Thoracic aorta (tissue), 2 donors: ENCODE measurements around the gene SMIM23. TPM values are rescaled to one million over a fixed set of nuclear protein-coding genes. Genes with fewer than 3 reads are reported as not detected.

Source experiments
- ATAC-seq: fragments of 150-250 bp; one replicate; pipeline ENCODE4 v1.8.0; 2017; ENCODE audit warnings: low read depth; ENCODE audit not compliant: insufficient number of reproducible peaks, low FRiP score
- DNase-seq: peaks from one replicate; pipeline ENCODE4 v3.0.0-alpha.2; 2020; ENCODE audit warnings: low spot score
- H3K27ac ChIP-seq, 2 donors: fragments of 200-600 bp; sonication (generic); 1 replicate in 1 of 2; 2 replicates in 1 of 2; pipeline ENCODE4 v1.5.1; 2016; ENCODE audit warnings: mild to moderate bottlenecking in 2 of 2, moderate library complexity in 2 of 2
- H3K27me3 ChIP-seq: fragments of 200-600 bp; sonication (generic); replicated peaks from 2 replicates; pipeline ENCODE4 v1.6.0; 2016; ENCODE audit warnings: mild to moderate bottlenecking; ENCODE audit not compliant: insufficient read depth
- H3K36me3 ChIP-seq: fragments of 200-600 bp; sonication (generic); one replicate; pipeline ENCODE4 v1.5.1; 2016
- H3K4me1 ChIP-seq, 2 donors: fragments of 200-600 bp; sonication (generic); 1 replicate in 1 of 2; 2 replicates in 1 of 2; pipeline versions ENCODE4 v1.5.1 to v1.6.0; 2016; ENCODE audit warnings: low read depth in 2 of 2, mild to moderate bottlenecking in 1 of 2; ENCODE audit not compliant: control insufficient read depth in 1 of 2
- H3K4me3 ChIP-seq: fragments of 200-600 bp; sonication (generic); 2 replicates; pipeline ENCODE4 v1.5.1; 2016; ENCODE audit warnings: mild to moderate bottlenecking
- H3K9me3 ChIP-seq: fragments of 200-600 bp; sonication (generic); 2 replicates; pipeline ENCODE4 v1.5.1; 2016
- CTCF ChIP-seq: fragments of 200-600 bp; sonication (generic); IDR thresholded peaks from one replicate; pipeline ENCODE4 v1.5.1; 2019; ENCODE audit warnings: antibody characterized with exemption
- total RNA-seq, 2 donors: library from RNA; depleted of rRNA; stranded (reverse); fragments of >200 nt; gene quantifications; one replicate each; pipeline versions ENCODE4 v1.1.0 to v1.2.3, GENCODE V29; 2016

The SMIM23 gene
- total RNA-seq, 2 donors from 2014 or later = not detected

- no peaks in the 10 kb centered on the region for H3K9me3 ChIP-seq
- no peaks in the 10 kb centered on the region for H3K27me3 ChIP-seq
- TF ChIP-seq CTCF = no peak
- H3K27ac ChIP-seq = no peak overlapping the region
- DNase-seq = no peak
- H3K4me3 ChIP-seq = no peak overlapping the region
- ATAC-seq = no peak
- no peaks in the 10 kb centered on the region for H3K4me1 ChIP-seq
- H3K36me3 ChIP-seq = no peaks in the 10 kb centered on the region
Measured at GRCh38 chr5:171823269-171823668, 37.7 kb downstream of the SMIM23 start.

GRCh38 chr5:171825051-171825450 lies 39.4 kb downstream of the SMIM23 start:
- TF ChIP-seq CTCF = no peak
- no peak for ATAC-seq
- Histone ChIP-seq H3K27ac (no peak overlapping the region), H3K4me3 (no peak overlapping the region), H3K4me1 (no peaks in the 10 kb centered on the region), H3K9me3 (no peaks in the 10 kb centered on the region), H3K27me3 (no peaks in the 10 kb centered on the region), H3K36me3 (no peaks in the 10 kb centered on the region)
- DNase-seq = no peak

- ATAC-seq (no peak), DNase-seq (no peak)
- H3K4me1 ChIP-seq = no peaks in the 10 kb centered on the region
- H3K9me3 ChIP-seq = no peaks in the 10 kb centered on the region
- TF ChIP-seq CTCF = no peak
- H3K36me3 ChIP-seq = no peaks in the 10 kb centered on the region
- H3K27me3 ChIP-seq = no peaks in the 10 kb centered on the region
- H3K27ac ChIP-seq = no peak overlapping the region
- no peak overlapping the region for H3K4me3 ChIP-seq
Measured at GRCh38 chr5:171826132-171826531, 40.5 kb downstream of the SMIM23 start.

- H3K27me3 ChIP-seq = no peaks in the 10 kb centered on the region
- DNase-seq (no peak), ATAC-seq (no peak)
- H3K36me3 ChIP-seq = no peaks in the 10 kb centered on the region
- no peaks in the 10 kb centered on the region for H3K4me1 ChIP-seq
- no peak overlapping the region for H3K27ac ChIP-seq
- H3K4me3 ChIP-seq = no peak overlapping the region
- no peaks in the 10 kb centered on the region for H3K9me3 ChIP-seq
- no peak for TF ChIP-seq CTCF
Measured at GRCh38 chr5:171827162-171827561, 41.5 kb downstream of the SMIM23 start.

GRCh38 chr5:171830686-171831085 lies 45.1 kb downstream of the SMIM23 start:
- Histone ChIP-seq H3K4me3 (no peak overlapping the region), H3K27me3 (no peaks in the 10 kb centered on the region), H3K27ac (no peak overlapping the region), H3K4me1 (no peaks in the 10 kb centered on the region), H3K9me3 (peaks cover 4% of the 10 kb centered on the region), H3K36me3 (no peaks in the 10 kb centered on the region)
- DNase-seq (no peak), ATAC-seq (no peak)
- TF ChIP-seq CTCF = no peak
